ENCODE data around the gene RUVBL1.

Gene RUVBL1

DNA sequence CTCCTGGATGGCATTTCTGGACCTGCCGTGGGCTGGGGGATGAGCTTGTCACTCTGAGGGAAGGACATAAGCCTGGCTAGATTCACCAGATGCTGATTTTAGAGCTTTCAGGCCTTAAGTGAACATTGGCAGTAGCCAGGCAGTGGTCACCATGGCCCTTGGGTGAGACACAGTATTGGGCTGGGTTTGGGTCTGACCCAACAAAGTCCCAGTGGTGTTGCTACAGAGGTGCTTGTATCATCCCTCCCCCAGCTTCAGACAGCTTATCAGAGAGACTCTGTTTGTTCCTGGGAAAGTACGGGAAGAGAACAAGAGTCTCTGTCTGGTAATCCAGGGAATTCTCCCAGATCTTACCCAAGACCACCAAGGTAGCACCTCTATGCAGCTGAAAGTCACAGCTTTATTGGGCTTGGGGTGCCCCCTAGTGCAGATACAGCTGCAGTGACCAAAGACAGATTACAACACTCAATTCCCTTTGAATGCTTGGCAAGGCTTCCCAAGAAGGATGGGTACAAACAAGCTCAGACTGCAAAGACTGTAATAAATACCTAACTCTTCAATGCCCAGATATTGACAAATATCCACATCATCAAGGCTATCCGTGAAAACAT is 9.8 kb upstream of the RUVBL1 start:
- DNase-seq: peak; percentile 58 to 72 (median 69)

DNA sequence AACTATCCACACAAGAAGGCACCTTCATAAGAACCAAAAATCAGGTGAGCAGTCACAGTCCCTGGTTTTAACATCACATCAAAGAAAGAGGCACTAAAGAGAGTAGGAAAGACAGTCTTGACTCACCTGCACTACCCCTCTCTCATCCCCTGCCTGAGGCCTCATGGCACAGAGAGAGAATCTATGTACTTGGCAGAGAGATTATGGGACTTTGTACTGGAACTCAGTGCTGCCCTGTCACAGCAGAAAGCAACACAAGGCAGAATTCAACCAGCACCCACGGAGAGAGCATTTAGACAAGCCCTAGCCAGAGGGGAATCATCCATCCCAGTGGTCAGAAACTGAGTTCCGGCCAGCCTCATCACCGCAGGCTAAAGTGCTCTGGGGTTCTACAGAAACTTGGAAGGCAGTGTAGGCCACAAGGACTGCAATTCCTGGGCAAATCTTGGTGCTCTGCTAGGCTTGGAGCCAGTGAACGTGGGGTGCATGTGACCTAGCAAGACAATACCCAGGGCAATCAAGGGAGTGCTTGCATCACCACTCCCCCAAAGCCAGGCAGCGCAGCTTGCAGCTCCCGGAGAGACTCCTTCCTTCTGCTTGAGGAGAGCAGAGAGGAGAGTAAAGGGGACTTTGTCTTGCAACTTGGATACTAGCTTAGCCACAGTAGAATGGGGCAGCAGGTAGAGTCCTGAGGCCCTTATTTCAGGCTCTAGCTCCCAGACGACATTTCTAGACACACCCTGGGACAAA is 8.5 kb upstream of the RUVBL1 start:
- no peak for DNase-seq

DNA sequence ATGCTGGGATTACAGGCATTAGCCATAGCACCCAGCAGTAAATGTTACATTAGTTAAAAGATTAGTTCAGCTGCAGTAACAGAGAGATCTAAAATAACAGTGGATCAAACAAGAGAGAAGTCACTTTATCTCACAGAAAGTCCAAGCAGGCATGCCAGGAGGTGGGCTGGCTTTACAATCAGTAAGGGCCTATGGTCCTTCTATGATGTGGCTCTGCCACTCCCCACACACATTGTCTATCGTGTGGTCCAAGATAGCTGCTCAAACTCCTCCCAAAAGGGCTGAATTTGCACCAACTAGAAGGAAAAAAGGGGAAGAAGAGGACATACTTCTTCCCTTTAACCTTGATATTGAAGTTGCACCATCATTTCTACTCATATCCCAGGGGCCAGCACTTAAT is 4.6 kb upstream of the RUVBL1 start:
- peak in 1 of 3 donors; percentile 14 for DNase-seq

DNA sequence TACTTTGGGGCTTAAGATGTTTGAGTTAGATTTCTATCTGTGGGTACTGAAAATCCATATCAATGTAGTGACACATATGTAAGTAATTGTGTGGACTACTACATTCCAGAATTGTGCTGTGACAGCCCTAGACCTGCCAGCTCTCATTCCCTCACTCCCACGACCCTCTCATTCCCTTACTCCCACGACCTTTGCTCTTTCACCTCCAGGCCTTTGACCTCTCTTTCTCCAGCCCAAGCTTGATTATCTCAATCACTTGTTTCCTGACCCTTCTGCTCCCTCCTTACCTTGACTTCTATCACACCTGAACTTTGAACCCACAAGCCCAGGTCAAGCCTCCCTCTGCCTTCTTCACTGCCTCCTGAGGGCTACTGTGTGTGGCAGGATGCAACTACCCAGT is 3.6 kb upstream of the RUVBL1 start:
- no peak for DNase-seq

GRCh38 chr3:128123156-128123537 is 465 bp downstream of the RUVBL1 start:
- DNase-seq: no peak

DNA sequence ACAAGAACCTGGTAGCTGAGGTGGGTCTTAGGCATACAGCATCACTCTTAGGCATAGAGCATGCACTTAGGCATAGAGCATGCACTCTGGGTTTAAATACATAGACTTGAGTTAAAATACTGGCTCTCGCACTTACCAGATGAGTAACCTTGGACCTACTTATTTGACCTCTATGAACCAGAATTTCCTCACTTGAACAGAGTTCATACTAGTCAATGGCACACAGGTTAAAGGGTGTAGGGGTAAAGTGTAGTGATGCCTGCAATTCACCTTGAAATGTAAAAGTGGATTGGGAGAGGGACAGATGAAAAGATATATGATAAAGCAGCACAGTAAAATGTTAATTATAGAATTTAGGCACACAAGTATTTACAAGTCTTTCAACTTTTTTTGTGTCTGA is 1.6 kb downstream of the RUVBL1 start:
- no peak for DNase-seq

GRCh38 chr3:128113817-128114794 is 9.5 kb downstream of the RUVBL1 start:
- DNase-seq: no peak

DNA sequence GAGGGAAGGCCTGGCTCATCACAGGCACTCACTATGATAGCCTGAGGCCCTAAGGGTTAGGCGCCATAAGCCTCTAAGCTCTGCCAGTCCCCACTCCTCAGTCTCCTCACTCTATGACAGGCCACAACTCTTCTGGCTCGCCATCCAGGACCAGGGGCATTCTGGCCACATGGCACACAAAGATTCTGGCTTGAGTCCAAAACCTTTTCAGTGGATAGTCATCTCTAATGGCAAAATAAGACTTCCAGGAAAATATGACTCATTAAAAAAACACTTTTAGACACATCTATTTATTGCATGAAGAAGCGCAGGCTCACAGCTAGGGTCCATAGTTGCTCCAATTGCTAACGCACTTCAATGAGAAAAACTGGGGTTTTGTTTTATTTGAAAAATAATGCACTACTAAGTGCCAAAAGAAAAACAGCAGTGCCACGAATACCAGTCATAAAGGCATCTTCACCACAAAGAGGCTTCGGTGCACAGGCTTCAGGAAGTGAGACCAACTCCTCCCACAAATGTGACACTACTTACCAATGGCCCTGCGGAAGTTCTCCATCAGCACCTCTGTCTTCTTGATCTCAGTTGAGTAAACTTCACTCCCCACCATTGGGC is 11.1 kb downstream of the RUVBL1 start:
- DNase-seq: peak; percentile 9 to 52 (median 20)

DNA sequence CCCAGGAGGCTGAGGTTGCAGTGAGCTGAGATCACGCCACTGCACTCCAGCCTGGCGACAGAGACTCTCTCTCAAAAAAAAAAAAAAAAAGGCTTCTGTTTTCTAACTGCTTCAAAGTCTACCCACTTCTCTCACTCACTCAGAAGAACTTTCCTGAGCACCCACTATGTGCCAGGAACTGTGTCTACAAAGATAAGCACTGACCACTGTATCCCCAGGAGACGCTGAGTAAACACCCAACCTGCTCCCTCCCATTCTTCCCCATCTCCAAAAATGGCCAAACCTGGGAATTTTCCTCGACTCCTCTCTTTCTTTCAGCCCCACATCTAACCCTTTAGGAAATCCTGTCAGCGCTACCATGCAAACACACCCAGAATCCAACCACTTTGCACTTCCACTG is 12.5 kb downstream of the RUVBL1 start:
- DNase-seq: no peak

- DNase-seq: no peak
These were observed 15.8 kb downstream of the RUVBL1 start for GRCh38 chr3:128107834-128108233.

- no peak for DNase-seq
These were observed 20.4 kb downstream of the RUVBL1 start for GRCh38 chr3:128103136-128103676.

GRCh38 chr3:128100638-128101037 is 23.0 kb downstream of the RUVBL1 start:
- DNase-seq: no peak

- DNase-seq: no peak
These were observed 23.5 kb downstream of the RUVBL1 start for GRCh38 chr3:128100161-128100560.

DNA sequence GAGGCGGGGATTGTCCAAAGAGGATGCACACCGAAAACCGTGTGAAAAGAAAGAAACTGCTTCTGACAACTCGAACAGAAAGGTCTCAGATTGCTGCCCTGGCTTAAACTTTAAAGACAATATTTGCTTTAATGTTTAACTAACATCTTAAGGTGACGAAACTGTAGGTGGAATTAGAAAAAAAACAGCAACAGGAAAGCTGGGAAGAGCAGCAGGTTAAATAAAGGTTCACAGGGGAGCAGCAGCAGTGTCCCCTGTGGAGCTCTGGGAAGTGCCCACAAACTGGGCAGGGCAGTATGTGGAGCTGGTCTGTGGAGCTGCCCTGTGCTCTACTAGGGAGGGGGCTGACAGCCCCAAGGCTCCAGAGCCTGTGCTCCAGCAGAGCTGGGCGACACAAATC is 25.4 kb downstream of the RUVBL1 start:
- no peak for DNase-seq

DNA sequence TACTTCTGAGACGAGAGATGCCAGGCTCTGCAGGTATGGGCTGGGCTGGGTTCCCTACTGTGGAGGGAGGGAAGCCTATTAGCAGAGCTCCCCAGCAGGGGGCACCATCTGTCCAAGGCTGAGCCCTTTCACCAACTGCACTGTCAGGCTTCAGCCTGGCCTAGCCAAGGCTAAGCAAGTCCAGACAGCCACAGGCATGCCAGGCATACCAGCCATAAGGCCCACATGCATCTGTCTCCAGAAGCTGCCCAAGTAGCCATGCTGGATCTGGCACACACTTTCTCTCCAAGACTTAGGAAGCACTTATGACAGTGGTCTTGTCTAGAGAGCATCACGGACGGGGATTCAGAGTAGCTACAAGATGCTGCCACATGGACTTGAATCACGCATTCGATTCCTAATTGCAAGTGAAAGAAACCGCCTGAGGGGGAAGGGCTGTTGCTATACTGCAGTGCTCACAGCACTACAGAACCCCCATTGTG is 28.3 kb downstream of the RUVBL1 start:
- peak; percentile 71 to 91 (median 86) for DNase-seq

DNA sequence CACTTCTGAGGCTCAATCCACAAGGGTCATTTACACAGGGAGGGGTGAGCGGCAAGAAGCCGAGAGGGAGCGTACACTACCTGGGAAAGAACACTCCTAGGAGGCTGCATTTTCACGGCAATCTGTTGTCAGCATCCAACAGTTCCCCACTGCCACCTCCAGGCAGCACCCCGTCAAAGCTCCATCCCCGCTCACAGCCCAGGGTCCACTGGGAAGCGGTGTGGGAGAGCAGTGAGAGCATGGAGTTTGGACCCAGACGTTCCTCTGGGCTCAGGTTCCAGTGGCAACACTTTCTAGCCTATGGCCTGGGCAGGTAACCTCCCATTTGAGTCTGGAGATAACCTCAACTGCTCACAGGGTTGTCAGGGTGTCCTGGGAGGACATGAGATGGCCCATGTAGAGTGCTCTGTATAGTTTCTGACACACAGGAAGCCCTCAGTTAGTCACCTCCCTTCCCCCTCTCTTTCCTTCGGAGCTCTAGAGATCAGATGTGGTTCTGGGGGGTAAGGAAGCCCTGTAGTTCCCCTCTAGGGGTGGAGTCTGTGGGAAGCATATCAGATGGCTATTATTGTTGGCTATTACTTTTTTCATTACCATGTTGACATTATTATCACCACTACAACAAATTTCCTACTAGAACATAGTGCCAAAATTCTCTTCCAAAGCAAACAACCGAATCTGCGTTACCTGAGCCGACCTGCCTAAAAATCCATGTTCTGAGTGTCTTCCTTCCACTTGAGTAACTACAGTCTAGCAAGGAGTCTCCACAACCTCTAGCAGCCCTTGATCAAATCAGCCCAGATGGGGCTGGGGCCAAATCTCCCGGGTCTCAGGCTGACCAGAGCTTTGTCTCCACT is 29.1 kb downstream of the RUVBL1 start:
- peak; percentile 36 to 47 (median 38) for DNase-seq

DNA sequence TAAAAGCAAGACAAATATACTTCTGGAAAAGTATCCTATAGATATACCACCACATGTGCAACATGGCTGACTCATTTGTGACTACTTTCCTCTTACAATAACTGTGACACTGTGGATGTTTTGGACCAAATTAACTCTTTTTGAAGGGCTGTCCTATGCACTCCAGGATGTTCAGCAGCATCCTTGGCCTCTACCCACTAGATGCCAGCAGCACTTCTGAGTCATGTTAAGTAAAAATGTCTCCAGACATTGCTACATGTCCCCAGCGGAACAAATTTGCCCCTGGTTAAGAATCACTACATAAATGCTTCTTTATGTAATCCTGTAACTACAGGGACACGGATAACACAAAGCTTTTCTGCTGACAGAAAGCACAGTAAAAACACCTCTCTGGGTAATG is 32.0 kb downstream of the RUVBL1 start:
- DNase-seq: no peak

GRCh38 chr3:128089135-128089534 is 34.5 kb downstream of the RUVBL1 start:
- no peak for DNase-seq

GRCh38 chr3:128084675-128085021 is 39.0 kb downstream of the RUVBL1 start:
- DNase-seq: no peak

DNA sequence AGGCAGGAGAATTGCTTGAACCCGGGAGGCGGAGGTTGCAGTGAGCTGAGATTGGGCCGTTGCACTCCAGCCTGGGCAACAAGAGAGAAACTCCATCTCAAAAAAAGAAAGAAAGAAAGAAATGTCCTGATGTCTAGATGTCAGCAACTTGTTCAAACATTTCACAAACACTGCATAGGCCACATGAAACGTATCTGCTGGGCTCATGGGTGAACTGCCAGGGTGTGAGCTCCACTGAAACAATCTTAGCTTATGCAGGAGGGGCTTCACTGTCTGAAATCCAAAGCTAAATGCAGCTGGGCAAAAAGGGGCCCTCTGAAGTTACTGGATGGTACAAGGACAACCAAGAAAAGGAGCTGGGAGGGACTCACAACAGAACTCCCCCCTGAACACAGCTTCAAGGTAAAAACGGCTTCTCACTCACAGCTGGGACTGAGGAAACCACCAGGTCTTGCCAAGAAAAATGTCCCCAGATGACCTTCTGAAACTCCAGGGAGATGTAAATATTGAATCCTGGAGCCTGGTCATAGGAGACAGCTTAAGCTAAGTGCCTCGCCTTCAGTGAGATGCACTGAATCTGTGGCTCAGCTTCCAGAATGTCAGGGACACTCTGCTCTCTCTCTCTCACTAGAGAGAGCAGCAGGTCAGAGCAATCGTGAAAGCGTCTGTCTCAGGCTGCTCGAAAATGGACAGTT is 39.5 kb downstream of the RUVBL1 start:
- DNase-seq: no peak

GRCh38 chr3:128083396-128083795 is 40.2 kb downstream of the RUVBL1 start:
- DNase-seq: no peak

Measured in suppressor macrophage treated with lipopolysaccharide for 1 hour (primary cell).